ENCODE data around the gene RAET1L.
"Not testable (repeated sequence)": the region's sequence is repeated elsewhere in the genome, so short reads cannot be mapped to it uniquely, and the experiment has no call there.

Gene RAET1L

GRCh38 chr6:150025201-150025917 lies at the start of gene RAET1L:
Gene RAET1L, minus strand, starts transcription at chr6:150025532. Its CDS starts 61 bp downstream, at chr6:150025471.
- in situ Hi-C loops (cut with MboI; ENCODE audit: low sequenced_read_pairs), result no loop called here

GRCh38 chr6:150075034-150075421 lies 49.7 kb upstream of the RAET1L start:
- in situ Hi-C loops (cut with MboI; ENCODE audit: low sequenced_read_pairs), result no loop called here

GRCh38 chr6:150074396-150075033 lies 49.2 kb upstream of the RAET1L start:
- in situ Hi-C loops (cut with MboI; ENCODE audit: low sequenced_read_pairs), result not testable (repeated sequence)

GRCh38 chr6:150072201-150072600 lies 46.9 kb upstream of the RAET1L start:
- in situ Hi-C loops (cut with MboI; ENCODE audit: low sequenced_read_pairs), result no loop called here

GRCh38 chr6:150070236-150070818 lies 45.0 kb upstream of the RAET1L start:
- in situ Hi-C loops (cut with MboI; ENCODE audit: low sequenced_read_pairs), result no loop called here

- in situ Hi-C loops (cut with MboI; ENCODE audit: low sequenced_read_pairs), result no loop called here
Observed at GRCh38 chr6:150069706-150070105, 44.4 kb upstream of the RAET1L start.

- in situ Hi-C loops (cut with MboI; ENCODE audit: low sequenced_read_pairs), result no loop called here
Observed at GRCh38 chr6:150068720-150069648, 43.7 kb upstream of the RAET1L start, which contains the start of gene ULBP3. Gene ULBP3, minus strand, starts transcription at chr6:150069121. Its CDS starts 55 bp downstream, at chr6:150069066.

- in situ Hi-C loops (cut with MboI; ENCODE audit: low sequenced_read_pairs), result no loop called here
Observed at GRCh38 chr6:150068151-150068550, 42.8 kb upstream of the RAET1L start.

- in situ Hi-C loops (cut with MboI; ENCODE audit: low sequenced_read_pairs), result no loop called here
Observed at GRCh38 chr6:150065083-150065482, 39.8 kb upstream of the RAET1L start.

GRCh38 chr6:150063640-150064039 lies 38.3 kb upstream of the RAET1L start:
- in situ Hi-C loops (cut with MboI; ENCODE audit: low sequenced_read_pairs), result no loop called here

- in situ Hi-C loops (cut with MboI; ENCODE audit: low sequenced_read_pairs), result not testable (repeated sequence)
Observed at GRCh38 chr6:150059973-150060372, 34.6 kb upstream of the RAET1L start.

GRCh38 chr6:150058986-150059385 lies 33.7 kb upstream of the RAET1L start:
- in situ Hi-C loops (cut with MboI; ENCODE audit: low sequenced_read_pairs), result no loop called here

- in situ Hi-C loops (cut with MboI; ENCODE audit: low sequenced_read_pairs), result no loop called here
Observed at GRCh38 chr6:150058231-150058792, 33.0 kb upstream of the RAET1L start.

- in situ Hi-C loops (cut with MboI; ENCODE audit: low sequenced_read_pairs), result no loop called here
Observed at GRCh38 chr6:150057501-150057951, 32.2 kb upstream of the RAET1L start.

- in situ Hi-C loops (cut with MboI; ENCODE audit: low sequenced_read_pairs), result no loop called here
Observed at GRCh38 chr6:150056916-150057315, 31.6 kb upstream of the RAET1L start.

GRCh38 chr6:150056156-150056555 lies 30.8 kb upstream of the RAET1L start:
- in situ Hi-C loops (cut with MboI; ENCODE audit: low sequenced_read_pairs), result no loop called here

- in situ Hi-C loops (cut with MboI; ENCODE audit: low sequenced_read_pairs), result no loop called here
Observed at GRCh38 chr6:150055131-150055530, 29.8 kb upstream of the RAET1L start.

GRCh38 chr6:150053450-150053849 lies 28.1 kb upstream of the RAET1L start:
- in situ Hi-C loops (cut with MboI; ENCODE audit: low sequenced_read_pairs), result no loop called here

GRCh38 chr6:150050846-150051245 lies 25.5 kb upstream of the RAET1L start:
- in situ Hi-C loops (cut with MboI; ENCODE audit: low sequenced_read_pairs), result no loop called here

GRCh38 chr6:150048099-150048498 lies 22.8 kb upstream of the RAET1L start:
- in situ Hi-C loops (cut with MboI; ENCODE audit: low sequenced_read_pairs), result no loop called here

- in situ Hi-C loops (cut with MboI; ENCODE audit: low sequenced_read_pairs), result no loop called here
Observed at GRCh38 chr6:150046943-150047342, 21.6 kb upstream of the RAET1L start.
